ENCODE results near the gene YPEL2. TPM values are rescaled to one million over a fixed set of nuclear protein-coding genes. Genes with fewer than 3 reads are reported as not detected.

Gene YPEL2
- total RNA-seq, 1 experiment from 2014 or later = 4.7 TPM

Small RNA genes lying within 50 kb of the gene (microRNA-seq; reads per million reads assigned to microRNA genes)
- not detected for gene MIR4729 (ENCODE audit: borderline number of aligned reads)

Other genes starting within 250 kb of the YPEL2 start
- 55.7 TPM for gene TRIM37, start 224.8 kb upstream of the YPEL2 start, total RNA-seq (2021; ENCODE audit: unreplicated experiment)
- 72.8 TPM for gene SKA2, start 176.5 kb upstream of the YPEL2 start, total RNA-seq (2021; ENCODE audit: unreplicated experiment)
- 86.7 TPM for gene PRR11, start 175.9 kb upstream of the YPEL2 start, total RNA-seq (2021; ENCODE audit: unreplicated experiment)
- 21.5 TPM for gene SMG8, start 121.6 kb upstream of the YPEL2 start, total RNA-seq (2021; ENCODE audit: unreplicated experiment)
- gene GDPD1, start 111.1 kb upstream of the YPEL2 start, total RNA-seq (2021; ENCODE audit: unreplicated experiment) = 13.7 TPM
- 58.7 TPM for gene DHX40, start 234.0 kb downstream of the YPEL2 start, total RNA-seq (2021; ENCODE audit: unreplicated experiment)

Data from HCT116 (cell line).